IMR-90 (cell line): ENCODE results near the gene SHC4.

Source experiments
- CEBPB ChIP-seq: IDR thresholded peaks from 2 replicates; pipeline ENCODE4 v1.6.1; 2012; ENCODE audit warnings: low read depth, low read length, improper control_type of control experiment
- CTCF ChIP-seq: conservative IDR thresholded peaks from 2 replicates; pipeline ENCODE4 v1.5.1; 2012; ENCODE audit warnings: mild to moderate bottlenecking, low read depth, low read length, improper control_type of control experiment
- ELK1 ChIP-seq: fragments of 150-350 bp; IDR thresholded peaks from 2 replicates; pipeline ENCODE4 v1.6.1; 2016; ENCODE audit warnings: low read depth, mild to moderate bottlenecking, low read length, moderate library complexity, borderline replicate concordance
- MXI1 ChIP-seq: IDR thresholded peaks from 2 replicates; pipeline ENCODE4 v1.6.1; 2012; ENCODE audit warnings: low read depth, mild to moderate bottlenecking, low read length, moderate library complexity, borderline replicate concordance
- NFE2L2 ChIP-seq: fragments of 150-350 bp; IDR thresholded peaks from 2 replicates; pipeline ENCODE4 v1.6.1; 2016; ENCODE audit warnings: low read depth, mild to moderate bottlenecking, low read length
- POLR2A ChIP-seq: IDR thresholded peaks from 2 replicates; pipeline ENCODE4 v1.6.1; 2012; ENCODE audit warnings: mild to moderate bottlenecking, low read depth, low read length
- RAD21 ChIP-seq: IDR thresholded peaks from 2 replicates; pipeline ENCODE4 v1.6.1; 2012; ENCODE audit warnings: low read length, improper control_type of control experiment
- RCOR1 ChIP-seq: IDR thresholded peaks from 2 replicates; pipeline ENCODE4 v1.6.1; 2012; ENCODE audit warnings: mild to moderate bottlenecking, low read length, improper control_type of control experiment; ENCODE audit not compliant: insufficient replicate concordance
- SMC3 ChIP-seq: fragments of 150-350 bp; IDR thresholded peaks from 2 replicates; pipeline ENCODE4 v1.6.1; 2016; ENCODE audit warnings: low read depth, mild to moderate bottlenecking, antibody characterized with exemption, low read length, moderate library complexity
- TF ChIP-seq, protein P1 (sequence below): fragments of 150-350 bp; IDR thresholded peaks from 2 replicates; pipeline ENCODE4 v1.6.1; 2017; ENCODE audit warnings: mild to moderate bottlenecking, antibody characterized with exemption, low read length, low read depth

DNA sequence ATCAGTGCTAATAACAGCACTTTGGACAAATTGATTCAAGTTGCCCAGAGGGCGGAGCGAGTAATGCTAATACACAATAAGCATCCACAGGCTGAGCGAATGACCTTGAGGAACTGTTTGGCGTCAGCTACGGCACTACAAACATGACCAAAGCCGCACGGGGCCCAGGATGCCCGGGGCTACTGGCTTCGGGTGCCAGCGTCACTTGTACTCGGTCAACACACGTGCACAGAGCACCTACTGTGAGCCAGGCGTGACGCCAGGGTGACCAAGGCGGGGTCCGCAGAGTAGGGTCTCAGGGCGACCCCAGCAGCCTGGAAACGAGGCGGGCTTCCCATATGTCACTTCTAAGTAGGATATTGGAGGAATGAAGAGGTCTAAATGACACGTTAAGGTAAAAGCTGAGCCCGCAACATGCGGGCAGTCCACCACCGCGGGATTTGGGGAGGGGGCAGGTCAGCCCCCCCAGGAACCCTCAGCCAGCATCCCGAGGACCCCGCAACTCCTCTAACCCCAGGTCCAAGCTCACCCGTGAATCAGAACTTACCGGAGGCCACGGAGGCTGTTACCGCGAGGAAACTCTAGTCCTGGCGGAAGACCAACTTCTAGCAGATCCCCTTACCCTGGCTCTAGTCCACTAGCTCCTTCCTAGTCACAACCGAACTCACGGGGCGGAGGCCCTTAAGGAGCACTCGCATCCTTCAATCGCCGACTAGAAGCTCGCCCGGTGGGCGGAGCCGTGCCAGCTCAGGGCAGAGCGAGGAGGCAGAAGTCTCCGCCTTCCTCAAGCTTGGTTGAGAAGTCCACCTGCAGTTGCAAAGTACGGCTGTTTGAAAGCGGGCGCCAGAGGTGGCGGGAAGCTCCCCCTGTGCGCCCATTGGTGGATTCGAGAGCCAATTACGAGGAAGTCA lies 153.1 kb downstream of the SHC4 start, which contains the start of gene CEP152:
- TF ChIP-seq RAD21: no peak
- no peak for TF ChIP-seq CTCF
- TF ChIP-seq CEBPB: no peak
- peak; percentile 99 for TF ChIP-seq MXI1
- no peak for TF ChIP-seq NFE2L2
- TF ChIP-seq ELK1: no peak
- TF ChIP-seq, protein P1, sequence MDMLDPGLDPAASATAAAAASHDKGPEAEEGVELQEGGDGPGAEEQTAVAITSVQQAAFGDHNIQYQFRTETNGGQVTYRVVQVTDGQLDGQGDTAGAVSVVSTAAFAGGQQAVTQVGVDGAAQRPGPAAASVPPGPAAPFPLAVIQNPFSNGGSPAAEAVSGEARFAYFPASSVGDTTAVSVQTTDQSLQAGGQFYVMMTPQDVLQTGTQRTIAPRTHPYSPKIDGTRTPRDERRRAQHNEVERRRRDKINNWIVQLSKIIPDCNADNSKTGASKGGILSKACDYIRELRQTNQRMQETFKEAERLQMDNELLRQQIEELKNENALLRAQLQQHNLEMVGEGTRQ: peak; percentile 10; the same call in 1 of the 2 replicates
- no peak for TF ChIP-seq RCOR1
- no peak; the same call in 1 of the 2 replicates for TF ChIP-seq POLR2A
- no peak for TF ChIP-seq SMC3
